ENCODE measurements around the gene IYD. TPM values are rescaled to one million over a fixed set of nuclear protein-coding genes. Genes with fewer than 3 reads are reported as not detected.

The IYD gene
- total and polyA plus RNA-seq, 10 of the 15 experiments (the other 5 are each of a cell fraction or from before 2014, with no cell fraction given): 0.07 TPM; not detected in 9

Small RNA genes within 50 kb of the gene (small RNA-seq; reads per million reads assigned to genes)
- 0.27 reads per million for gene RNU4-7P

Other genes starting within 250 kb of the IYD start
- 0.11 TPM in 1 of 2 replicates, not detected in the other for gene PPP1R14C, start 226.0 kb upstream of the IYD start, total RNA-seq (2014; rRNA removed)
- gene PPP1R14C, start 226.0 kb upstream of the IYD start, total RNA-seq (2014; rRNA removed; fragmentation: Illumina TruSeq; extraction: Trizol): not detected in 2 replicates
- 0.08 TPM in 1 of 2 replicates, not detected in the other for gene PPP1R14C, start 226.0 kb upstream of the IYD start, total RNA-seq (2021)
- gene PPP1R14C, start 226.0 kb upstream of the IYD start, polyA plus RNA-seq (2011; rRNA removed): 0.06 TPM in 1 of 2 replicates, not detected in the other
- 0.07 TPM in 1 of 2 replicates, not detected in the other for gene PPP1R14C, start 226.0 kb upstream of the IYD start, polyA plus RNA-seq (2014; fragmentation: Illumina TruSeq; extraction: Trizol)
- under 1 TPM; 0.09 to 0.16 TPM for gene PPP1R14C, start 226.0 kb upstream of the IYD start, polyA plus RNA-seq (2014; fragmentation: Nextera tagmentation; extraction: Ambion mirVana)
- 0.05 and 0.09 TPM in 2 replicates for gene PPP1R14C, start 226.0 kb upstream of the IYD start, polyA plus RNA-seq (2014; rRNA removed)
- 1 to 10 TPM in 1 of 2 experiments, under 1 TPM in 1; 0.42 to 1.6 TPM for gene PPP1R14C, start 226.0 kb upstream of the IYD start, polyA plus RNA-seq (2016; fragmentation: Nextera tagmentation; extraction: Ambion mirVana)
- 7.3 and 10.0 TPM in 2 replicates for gene PLEKHG1, start 230.9 kb downstream of the IYD start, total RNA-seq (2014; rRNA removed)
- 4.5 and 4.7 TPM in 2 replicates for gene PLEKHG1, start 230.9 kb downstream of the IYD start, total RNA-seq (2014; rRNA removed; fragmentation: Illumina TruSeq; extraction: Trizol)
- 7.3 and 8.3 TPM in 2 replicates for gene PLEKHG1, start 230.9 kb downstream of the IYD start, total RNA-seq (2021)
- gene PLEKHG1, start 230.9 kb downstream of the IYD start, polyA plus RNA-seq (2011; rRNA removed): 15.0 and 17.2 TPM in 2 replicates
- gene PLEKHG1, start 230.9 kb downstream of the IYD start, polyA plus RNA-seq (2014; fragmentation: Illumina TruSeq; extraction: Trizol): 5.3 and 9.9 TPM in 2 replicates
- gene PLEKHG1, start 230.9 kb downstream of the IYD start, polyA plus RNA-seq (2014; fragmentation: Nextera tagmentation; extraction: Ambion mirVana): 1 to 10 TPM in 1 of 2 experiments, under 1 TPM in 1; 0.77 to 1.1 TPM
- gene PLEKHG1, start 230.9 kb downstream of the IYD start, polyA plus RNA-seq (2014; rRNA removed): 3.8 and 6.0 TPM in 2 replicates
- gene PLEKHG1, start 230.9 kb downstream of the IYD start, polyA plus RNA-seq (2016; fragmentation: Nextera tagmentation; extraction: Ambion mirVana): 1 to 10 TPM; 2.8 to 4.3 TPM